SK-N-SH (cell line): Measurements from ENCODE around the gene ZNF516. TPM values are rescaled to one million over a fixed set of nuclear protein-coding genes. Genes with fewer than 3 reads are reported as not detected.

Source experiments
- CTCF ChIA-PET: fragments of 300-600, 350-600 bp; formaldehyde crosslinking; extraction: SDS; loops from one replicate; lab custom pipeline; 2021; lab: Yijun Ruan, JAX
- POLR2A ChIA-PET: fragments of 350-600 bp; sonication (Branson Sonifier 250); formaldehyde crosslinking; extraction: SDS; loops from one replicate; lab custom pipeline; 2020; ENCODE audit warnings: antibody characterized with exemption, inconsistent platforms; lab: Yijun Ruan, JAX
- DNase-seq: peaks from one replicate; pipeline ENCODE4 v3.0.0; 2012
- H2AFZ ChIP-seq: fragments of 200-600 bp; sonication (generic); 2 replicates; pipeline ENCODE4 v1.8.1; 2016; ENCODE audit warnings: antibody characterized with exemption, mild to moderate bottlenecking, low read depth
- H3F3A ChIP-seq: fragments of 200-600 bp; sonication (generic); replicated peaks from 2 replicates; pipeline ENCODE3; 2016; ENCODE audit warnings: antibody characterized with exemption, mild to moderate bottlenecking; ENCODE audit not compliant: insufficient read depth
- H3K27ac ChIP-seq, 2 experiments: fragments of 200-500 bp in 1 of 2; fragments of 200-600 bp in 1 of 2; sonication (Bioruptor generic) in 1 of 2; sonication (generic), shearing (Covaris generic) in 1 of 2; 2 replicates each; pipeline versions ENCODE4 v1.5.1 to v1.6.1; 2014 to 2016; ENCODE audit warnings: low read depth in 2 of 2, inconsistent platforms in 1 of 2, low read length in 1 of 2, mild to moderate bottlenecking in 1 of 2, mixed read lengths in 1 of 2
- H3K27me3 ChIP-seq: fragments of 200-600 bp; sonication (generic), shearing (Covaris generic); 2 replicates; pipeline ENCODE4 v1.6.1; 2016; ENCODE audit warnings: mixed run types; ENCODE audit not compliant: insufficient read depth
- H3K36me3 ChIP-seq, 2 experiments: fragments of 200-500 bp in 1 of 2; fragments of 200-600 bp in 1 of 2; sonication (Bioruptor generic) in 1 of 2; sonication (generic) in 1 of 2; replicated peaks in 1 of 2; 2 replicates each; pipeline versions ENCODE3 to v1.5.1; 2014 to 2016; ENCODE audit warnings: low read length in 1 of 2, mild to moderate bottlenecking in 1 of 2; ENCODE audit not compliant: insufficient read depth in 2 of 2, control insufficient read depth in 1 of 2
- H3K4me1 ChIP-seq, 2 experiments: fragments of 200-500 bp in 1 of 2; fragments of 200-600 bp in 1 of 2; sonication (Bioruptor generic) in 1 of 2; sonication (generic), shearing (Covaris generic) in 1 of 2; 2 replicates each; pipeline versions ENCODE4 v1.5.1 to v1.6.1; 2014 to 2016; ENCODE audit warnings: low read depth in 1 of 2, low read length in 1 of 2, mixed run types in 1 of 2; ENCODE audit not compliant: insufficient read depth in 2 of 2, control insufficient read depth in 1 of 2
- H3K4me2 ChIP-seq: fragments of 200-600 bp; sonication (generic), shearing (Covaris generic); 2 replicates; pipeline ENCODE4 v1.6.1; 2017; ENCODE audit warnings: mixed run types
- H3K4me3 ChIP-seq, 2 experiments: fragments of 200-500 bp in 1 of 2; fragments of 200-600 bp in 1 of 2; sonication (Bioruptor generic) in 1 of 2; sonication (generic), shearing (Covaris generic) in 1 of 2; 2 replicates each; pipeline versions ENCODE4 v1.5.1 to v1.8.1; 2014 to 2016; ENCODE audit warnings: low read depth in 2 of 2, inconsistent platforms in 1 of 2, low read length in 1 of 2, mild to moderate bottlenecking in 1 of 2, mixed read lengths in 1 of 2, moderate library complexity in 1 of 2
- H3K79me2 ChIP-seq: fragments of 200-600 bp; sonication (generic); 2 replicates; pipeline ENCODE4 v1.8.1; 2017; ENCODE audit warnings: mild to moderate bottlenecking; ENCODE audit not compliant: insufficient read depth
- H3K9ac ChIP-seq: fragments of 200-600 bp; sonication (generic); 2 replicates; pipeline ENCODE4 v1.6.1; 2017; ENCODE audit warnings: mixed run types
- H3K9me2 ChIP-seq: fragments of 200-600 bp; sonication (generic); 2 replicates; pipeline ENCODE4 v1.6.1; 2017; ENCODE audit warnings: mixed run types
- H3K9me3 ChIP-seq: fragments of 200-600 bp; sonication (generic); 2 replicates; pipeline ENCODE4 v1.6.1; 2017; ENCODE audit warnings: mixed run types, mild to moderate bottlenecking, moderate library complexity
- H4K20me1 ChIP-seq: fragments of 200-600 bp; sonication (generic); 2 replicates; pipeline ENCODE4 v1.6.1; 2017; ENCODE audit warnings: mild to moderate bottlenecking, mixed run types; ENCODE audit not compliant: insufficient read depth
- EP300 ChIP-seq, 2 experiments: IDR thresholded peaks; 2 replicates each; pipeline versions ENCODE4 v1.4.0 to v1.6.1; 2012; ENCODE audit warnings: borderline replicate concordance in 1 of 2, low read depth in 1 of 2, low read length in 1 of 2
- FOXJ3 ChIP-seq: sonication (generic); formaldehyde crosslinking; IDR thresholded peaks from 2 replicates; pipeline ENCODE4 v1.5.1; 2020; ENCODE audit warnings: mild to moderate bottlenecking, missing genetic modification reagents
- MEF2A ChIP-seq: IDR thresholded peaks from 2 replicates; pipeline ENCODE4 v1.4.0; 2012; ENCODE audit warnings: low read depth, borderline replicate concordance
- MXI1 ChIP-seq: IDR thresholded peaks from 2 replicates; pipeline ENCODE4 v1.6.1; 2012; ENCODE audit warnings: mild to moderate bottlenecking, low read depth, low read length, improper control_type of control experiment
- RXRA ChIP-seq: IDR thresholded peaks from 2 replicates; pipeline ENCODE4 v1.4.0; 2012; ENCODE audit warnings: low read depth, mild to moderate bottlenecking, borderline replicate concordance
- WGBS: methylation state at CpG from one replicate; pipeline ENCODE4 v1.1.6; 2017; ENCODE audit warnings: low lambda C conversion rate; 5-methylcytosine and 5-hydroxymethylcytosine counted together
- polyA plus RNA-seq, 3 experiments: library from polyadenylated mRNA; depleted of rRNA; stranded (reverse); fragments of >200 nt; gene quantifications; 2 replicates each; pipeline ENCODE4 v1.2.3, GENCODE V29; 2012
- TF ChIP-seq, protein P1 (sequence below): IDR thresholded peaks from 2 replicates; pipeline ENCODE4 v1.4.0; 2012; ENCODE audit warnings: low read depth, borderline replicate concordance

ZNF516 gene
- polyA plus RNA-seq, 1 of the 3 experiments (the other 2 are of a cell fraction): 4.4 TPM

DNA sequence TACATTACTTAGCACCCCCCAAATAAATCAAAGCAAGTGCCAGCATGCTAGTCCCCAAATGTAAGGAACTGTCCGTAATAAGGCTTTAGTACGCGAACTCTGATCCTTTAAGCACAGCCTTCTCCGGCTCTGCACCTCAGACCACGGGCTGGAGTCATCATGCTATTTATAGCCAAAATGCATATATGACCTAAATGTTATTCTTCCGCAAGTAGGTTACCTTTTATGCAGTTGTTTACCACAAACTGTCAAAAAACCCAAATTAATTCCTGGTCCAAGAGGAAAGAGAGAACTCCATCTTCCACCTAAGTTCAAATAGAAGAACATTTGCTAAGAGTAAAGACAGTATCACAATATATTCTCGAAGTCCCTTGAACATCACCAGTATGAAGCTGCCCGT, 42.7 kb downstream of the ZNF516 start:
- Histone ChIP-seq H3K9me3 (no peaks in the 10 kb centered on the region), H3F3A (no peaks in the 10 kb centered on the region), H3K36me3 (no peaks in the 10 kb centered on the region), H3K4me1 (peaks cover 14 to 42% of the 10 kb centered on the region in 2 experiments; a peak in 3 of 4 replicates), H2AFZ (no peak overlapping the region), H3K9ac (peak overlapping the region; percentile 80; the same call in 1 of the 2 replicates), H4K20me1 (no peaks in the 10 kb centered on the region), H3K27ac (peak overlapping the region; percentile 84 to 97; a peak in 3 of 4 replicates), H3K27me3 (no peaks in the 10 kb centered on the region), H3K9me2 (no peaks in the 10 kb centered on the region), H3K4me3 (0 out of 4 replicates have a peak overlapping the region, but pooled peaks of 1 of the 2 experiments have one; percentile 23), H3K4me2 (peak overlapping the region; percentile 85), H3K79me2 (peaks cover 35% of the 10 kb centered on the region)
- CTCF ChIA-PET: interaction anchor here (1.0 to 1.3 kb wide), 2 partner anchors 20 to 257 kb away, joined by 3 to 5 read pairs; no protein-coding TSS in a partner anchor
- TF ChIP-seq FOXJ3 (no peak), EP300 (IDR thresholded peaks at IDR 0.05; ENCODE audit: borderline replicate concordance in 1 of 2, low read depth in 1 of 2, low read length in 1 of 2) (no peak), MEF2A (peak; percentile 52; the same call in 1 of the 2 replicates)
- TF ChIP-seq, protein P1, sequence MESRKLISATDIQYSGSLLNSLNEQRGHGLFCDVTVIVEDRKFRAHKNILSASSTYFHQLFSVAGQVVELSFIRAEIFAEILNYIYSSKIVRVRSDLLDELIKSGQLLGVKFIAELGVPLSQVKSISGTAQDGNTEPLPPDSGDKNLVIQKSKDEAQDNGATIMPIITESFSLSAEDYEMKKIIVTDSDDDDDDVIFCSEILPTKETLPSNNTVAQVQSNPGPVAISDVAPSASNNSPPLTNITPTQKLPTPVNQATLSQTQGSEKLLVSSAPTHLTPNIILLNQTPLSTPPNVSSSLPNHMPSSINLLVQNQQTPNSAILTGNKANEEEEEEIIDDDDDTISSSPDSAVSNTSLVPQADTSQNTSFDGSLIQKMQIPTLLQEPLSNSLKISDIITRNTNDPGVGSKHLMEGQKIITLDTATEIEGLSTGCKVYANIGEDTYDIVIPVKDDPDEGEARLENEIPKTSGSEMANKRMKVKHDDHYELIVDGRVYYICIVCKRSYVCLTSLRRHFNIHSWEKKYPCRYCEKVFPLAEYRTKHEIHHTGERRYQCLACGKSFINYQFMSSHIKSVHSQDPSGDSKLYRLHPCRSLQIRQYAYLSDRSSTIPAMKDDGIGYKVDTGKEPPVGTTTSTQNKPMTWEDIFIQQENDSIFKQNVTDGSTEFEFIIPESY: no peak
- DNase-seq: no peak
- 57% methylated on average over 8 of the region's 8 CpGs for WGBS
- POLR2A ChIA-PET: no interaction called here

DNA sequence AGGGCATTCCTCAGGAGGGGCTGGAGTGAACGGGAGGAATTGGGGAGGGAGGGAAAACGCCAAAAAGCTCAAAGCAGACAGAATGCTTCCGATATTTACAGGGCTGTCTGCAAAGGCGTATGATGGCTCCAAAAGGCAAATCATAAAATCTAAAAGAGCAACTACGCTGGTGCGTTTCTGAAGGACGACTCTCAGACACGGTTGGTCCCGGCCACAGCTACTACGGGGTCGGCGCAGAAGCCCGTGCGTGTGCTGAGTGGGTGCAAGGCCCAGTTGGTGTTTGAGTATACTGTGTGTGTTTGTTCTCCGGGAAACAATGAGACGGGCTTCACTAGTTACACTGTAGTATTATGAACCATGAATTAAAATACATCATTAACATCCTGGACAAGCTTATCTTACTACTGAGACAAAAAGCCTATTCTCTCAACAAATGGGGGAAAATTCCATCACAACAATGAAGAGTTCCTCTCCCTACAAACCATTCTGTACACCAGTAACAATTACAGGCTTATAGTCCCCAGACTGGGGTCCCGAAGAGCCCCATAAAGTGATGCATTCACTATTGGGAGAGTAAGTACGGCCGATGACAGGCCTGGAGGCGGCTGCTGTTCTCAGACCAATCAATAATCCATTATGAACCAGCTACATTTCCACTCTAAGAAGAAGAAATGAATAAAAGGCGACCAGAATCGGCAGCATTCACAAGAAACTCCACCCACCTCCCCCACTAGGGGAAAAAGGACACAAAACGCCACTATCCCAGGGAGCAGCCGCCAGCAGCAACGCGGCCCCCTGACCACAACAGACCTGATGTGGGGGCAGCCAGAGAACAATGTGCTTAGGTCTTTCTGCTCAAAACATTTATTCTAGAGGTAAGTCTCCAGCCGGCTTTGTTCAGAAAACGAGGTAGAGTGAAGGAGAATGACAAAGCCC, 43.4 kb downstream of the ZNF516 start:
- Histone ChIP-seq H3K9me2 (no peaks in the 10 kb centered on the region), H3K79me2 (peaks cover 30% of the 10 kb centered on the region), H4K20me1 (no peaks in the 10 kb centered on the region), H3F3A (no peaks in the 10 kb centered on the region), H3K4me2 (peak overlapping the region; percentile 85), H3K4me1 (peaks cover 14 to 46% of the 10 kb centered on the region in 2 experiments; a peak in 3 of 4 replicates), H3K4me3 (peak overlapping the region; percentile 43 to 63), H3K27ac (peak overlapping the region; percentile 84 to 97), H3K36me3 (no peaks in the 10 kb centered on the region), H3K9me3 (no peaks in the 10 kb centered on the region), H3K27me3 (no peaks in the 10 kb centered on the region), H2AFZ (peak overlapping the region; percentile 81; the same call in 1 of the 2 replicates), H3K9ac (peak overlapping the region; percentile 80)
- 36% methylated on average over 28 of the region's 28 CpGs for WGBS
- TF ChIP-seq RXRA (no peak), MXI1 (0 out of 2 replicates have a peak, but pooled peaks have one; percentile 36)
- POLR2A ChIA-PET: no interaction called here
- CTCF ChIA-PET: interaction anchor here (0.6 to 1.8 kb wide), 5 partner anchors 21 to 258 kb away, joined by 3 to 6 read pairs (median 5); no protein-coding TSS in a partner anchor
- DNase-seq: no peak
